ENCODE results near the gene DPYD. TPM values are rescaled to one million over a fixed set of nuclear protein-coding genes. Genes with fewer than 3 reads are reported as not detected.

The DPYD gene
- total RNA-seq, 1 experiment from 2014 or later, result 7.0 TPM

DNA sequence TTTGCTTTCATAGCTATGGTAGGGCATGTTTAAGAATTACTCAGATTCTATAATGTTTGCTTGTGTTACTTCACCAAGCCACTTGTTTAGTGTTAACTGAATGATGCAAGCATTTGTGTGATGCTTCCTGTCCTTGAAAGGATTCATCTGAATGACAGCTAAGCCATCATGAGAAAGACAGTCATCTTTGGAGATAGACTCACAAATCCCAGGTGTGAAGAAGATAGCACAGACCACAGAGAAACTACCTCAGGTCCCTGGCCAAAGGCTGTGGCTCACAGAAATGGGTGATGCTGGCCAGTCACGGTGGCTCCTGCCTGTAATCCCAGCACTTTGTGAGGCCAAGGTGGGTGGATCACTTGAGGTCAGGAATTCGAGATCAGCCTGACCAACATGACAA is 321.4 kb downstream of the DPYD start:
- Mint-ChIP-seq H3K4me1 (ENCODE audit: low read depth, unreplicated experiment) (no peaks in the 10 kb centered on the region), H3K9me3 (ENCODE audit: unreplicated experiment) (no peaks in the 10 kb centered on the region), H3K27ac (ENCODE audit: unreplicated experiment) (no peak overlapping the region), H3K36me3 (ENCODE audit: insufficient read depth, unreplicated experiment) (no peaks in the 10 kb centered on the region), H3K27me3 (ENCODE audit: insufficient read depth, unreplicated experiment) (no peaks in the 10 kb centered on the region), H3K4me3 (ENCODE audit: unreplicated experiment) (no peak overlapping the region)
- POLR2A ChIA-PET, result no interaction called here
- Histone ChIP-seq H3K27me3 (replicated peaks; ENCODE audit: control insufficient read depth, insufficient read depth, low read length) (no peaks in the 10 kb centered on the region), H3K4me1 (no peaks in the 10 kb centered on the region), H3K36me3 (ENCODE audit: control insufficient read depth, insufficient read depth, low read length) (no peaks in the 10 kb centered on the region), H3K4me3 (ENCODE audit: low read depth, low read length) (no peak overlapping the region), H3K9me3 (no peaks in the 10 kb centered on the region)
- TF ChIP-seq, protein P1, sequence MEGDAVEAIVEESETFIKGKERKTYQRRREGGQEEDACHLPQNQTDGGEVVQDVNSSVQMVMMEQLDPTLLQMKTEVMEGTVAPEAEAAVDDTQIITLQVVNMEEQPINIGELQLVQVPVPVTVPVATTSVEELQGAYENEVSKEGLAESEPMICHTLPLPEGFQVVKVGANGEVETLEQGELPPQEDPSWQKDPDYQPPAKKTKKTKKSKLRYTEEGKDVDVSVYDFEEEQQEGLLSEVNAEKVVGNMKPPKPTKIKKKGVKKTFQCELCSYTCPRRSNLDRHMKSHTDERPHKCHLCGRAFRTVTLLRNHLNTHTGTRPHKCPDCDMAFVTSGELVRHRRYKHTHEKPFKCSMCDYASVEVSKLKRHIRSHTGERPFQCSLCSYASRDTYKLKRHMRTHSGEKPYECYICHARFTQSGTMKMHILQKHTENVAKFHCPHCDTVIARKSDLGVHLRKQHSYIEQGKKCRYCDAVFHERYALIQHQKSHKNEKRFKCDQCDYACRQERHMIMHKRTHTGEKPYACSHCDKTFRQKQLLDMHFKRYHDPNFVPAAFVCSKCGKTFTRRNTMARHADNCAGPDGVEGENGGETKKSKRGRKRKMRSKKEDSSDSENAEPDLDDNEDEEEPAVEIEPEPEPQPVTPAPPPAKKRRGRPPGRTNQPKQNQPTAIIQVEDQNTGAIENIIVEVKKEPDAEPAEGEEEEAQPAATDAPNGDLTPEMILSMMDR (IDR thresholded peaks at IDR 0.05; ENCODE audit: insufficient read depth in 1 of 2, low read depth in 1 of 2, low read length in 1 of 2, severe bottlenecking in 1 of 2, unreplicated experiment in 1 of 2), result no peak
- CTCF ChIA-PET, result no interaction called here
- intact Hi-C loops (cut with micrococcal nuclease; ENCODE audit: unreplicated experiment), result no loop called here
- no TSS peak for BruUV-seq (replicated peaks)
- no peak for DNase-seq

DNA sequence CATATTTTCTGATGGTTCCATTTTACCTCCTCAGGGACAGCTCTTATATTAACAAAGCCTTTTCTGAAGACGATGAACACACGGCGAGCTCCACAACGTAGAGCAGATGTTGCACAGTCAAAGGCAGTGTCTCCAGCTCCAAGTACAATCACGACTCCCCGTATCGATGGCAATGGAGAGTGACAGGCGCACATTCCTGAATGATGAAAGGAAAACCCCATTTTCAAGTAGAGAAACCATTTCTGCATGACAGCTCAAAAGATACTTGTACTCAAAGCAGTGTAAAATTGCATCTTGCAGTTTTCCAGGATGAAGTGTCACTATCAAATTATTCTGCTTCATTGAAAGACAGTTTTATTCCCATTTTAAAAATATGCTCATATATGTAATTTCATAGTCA is 327.6 kb downstream of the DPYD start:
- H3K9me3 Mint-ChIP-seq (ENCODE audit: unreplicated experiment), result no peaks in the 10 kb centered on the region
- intact Hi-C loops (cut with micrococcal nuclease; ENCODE audit: unreplicated experiment), result no loop called here
- DNase-seq, result no peak
- no peaks in the 10 kb centered on the region for H3K27me3 Mint-ChIP-seq (ENCODE audit: insufficient read depth, unreplicated experiment)
- no peak overlapping the region for H3K4me3 Mint-ChIP-seq (ENCODE audit: unreplicated experiment)
- H3K27ac Mint-ChIP-seq (ENCODE audit: unreplicated experiment), result no peak overlapping the region
- Histone ChIP-seq H3K36me3 (ENCODE audit: control insufficient read depth, insufficient read depth, low read length) (no peaks in the 10 kb centered on the region), H3K9me3 (no peaks in the 10 kb centered on the region), H3K4me3 (ENCODE audit: low read depth, low read length) (no peak overlapping the region), H3K4me1 (no peaks in the 10 kb centered on the region), H3K27me3 (replicated peaks; ENCODE audit: control insufficient read depth, insufficient read depth, low read length) (no peaks in the 10 kb centered on the region)
- no TSS peak for BruUV-seq (replicated peaks)
- no peaks in the 10 kb centered on the region for H3K36me3 Mint-ChIP-seq (ENCODE audit: insufficient read depth, unreplicated experiment)
- H3K4me1 Mint-ChIP-seq (ENCODE audit: low read depth, unreplicated experiment), result no peaks in the 10 kb centered on the region
- CTCF ChIA-PET, result no interaction called here
- POLR2A ChIA-PET, result no interaction called here
- TF ChIP-seq, protein P1 (IDR thresholded peaks at IDR 0.05; ENCODE audit: insufficient read depth in 1 of 2, low read depth in 1 of 2, low read length in 1 of 2, severe bottlenecking in 1 of 2, unreplicated experiment in 1 of 2), result no peak

DNA sequence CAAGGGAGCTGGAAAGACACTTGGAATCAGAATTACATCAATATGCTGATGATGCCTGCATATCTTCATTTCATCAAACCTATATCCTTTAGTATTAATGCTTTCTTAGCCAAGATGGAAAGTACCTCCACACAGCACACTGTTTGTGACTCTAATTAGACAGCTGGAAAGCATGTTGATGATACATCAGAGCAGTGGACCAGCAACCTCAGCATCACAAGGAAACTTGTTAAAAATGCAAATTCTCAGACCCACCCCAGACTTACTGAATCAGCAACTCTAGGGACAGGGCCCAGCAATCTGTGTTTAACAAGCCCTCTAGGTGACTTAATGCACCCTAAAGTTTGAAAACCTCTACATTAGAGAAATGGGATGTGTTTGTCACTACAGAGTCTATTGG is 332.1 kb downstream of the DPYD start:
- intact Hi-C loops (cut with micrococcal nuclease; ENCODE audit: unreplicated experiment), result no loop called here
- Mint-ChIP-seq H3K9me3 (ENCODE audit: unreplicated experiment) (no peaks in the 10 kb centered on the region), H3K27ac (ENCODE audit: unreplicated experiment) (no peak overlapping the region), H3K36me3 (ENCODE audit: insufficient read depth, unreplicated experiment) (no peaks in the 10 kb centered on the region), H3K27me3 (ENCODE audit: insufficient read depth, unreplicated experiment) (no peaks in the 10 kb centered on the region), H3K4me1 (ENCODE audit: low read depth, unreplicated experiment) (no peaks in the 10 kb centered on the region), H3K4me3 (ENCODE audit: unreplicated experiment) (no peak overlapping the region)
- no peaks in the 10 kb centered on the region for H3K27me3 ChIP-seq (replicated peaks; ENCODE audit: control insufficient read depth, insufficient read depth, low read length)
- H3K4me1 ChIP-seq, result no peaks in the 10 kb centered on the region
- no peaks in the 10 kb centered on the region for H3K9me3 ChIP-seq
- ChIA-PET CTCF (no interaction called here), POLR2A (no interaction called here)
- BruUV-seq (replicated peaks), result no TSS peak
- no peak overlapping the region for H3K4me3 ChIP-seq (ENCODE audit: low read depth, low read length)
- TF ChIP-seq, protein P1 (IDR thresholded peaks at IDR 0.05; ENCODE audit: insufficient read depth in 1 of 2, low read depth in 1 of 2, low read length in 1 of 2, severe bottlenecking in 1 of 2, unreplicated experiment in 1 of 2), result no peak
- DNase-seq, result no peak
- H3K36me3 ChIP-seq (ENCODE audit: control insufficient read depth, insufficient read depth, low read length), result no peaks in the 10 kb centered on the region
